MM.1S (cell line): ENCODE measurements around the gene SBF1.

ENCODE experiments used
- DNase-seq: peaks from one replicate; pipeline ENCODE4 v3.0.0-alpha.2; 2015
- H2AFZ ChIP-seq: fragments of 300-600 bp; sonication (generic); 2 replicates; pipeline ENCODE4 v1.6.0; 2016; ENCODE audit warnings: antibody characterized with exemption, low read length
- H3F3A ChIP-seq: fragments of 300-600 bp; sonication (generic); 2 replicates; pipeline ENCODE4 v1.6.1; 2016; ENCODE audit warnings: mild to moderate bottlenecking, antibody characterized with exemption, low read length, moderate library complexity, mixed read lengths; ENCODE audit not compliant: insufficient read depth
- H3K27ac ChIP-seq: fragments of 300-600 bp; sonication (generic); 2 replicates; pipeline ENCODE4 v1.5.1; 2016; ENCODE audit warnings: mild to moderate bottlenecking, low read length
- H3K27me3 ChIP-seq: fragments of 300-600 bp; sonication (generic); replicated peaks from 2 replicates; pipeline ENCODE4 v1.6.0; 2016; ENCODE audit warnings: low read length; ENCODE audit not compliant: insufficient read depth
- H3K36me3 ChIP-seq: fragments of 300-600 bp; sonication (generic); replicated peaks from 2 replicates; pipeline ENCODE4 v1.6.1; 2016; ENCODE audit warnings: mild to moderate bottlenecking, low read length, mixed read lengths; ENCODE audit not compliant: insufficient read depth
- H3K4me1 ChIP-seq: fragments of 300-600 bp; sonication (generic); 2 replicates; pipeline ENCODE4 v1.6.1; 2016; ENCODE audit warnings: low read length, mixed read lengths
- H3K4me2 ChIP-seq: fragments of 300-600 bp; sonication (generic); 2 replicates; pipeline ENCODE4 v1.6.0; 2016; ENCODE audit warnings: low read depth, low read length
- H3K4me3 ChIP-seq: fragments of 300-600 bp; sonication (generic); 2 replicates; pipeline ENCODE4 v1.5.1; 2016; ENCODE audit warnings: low read length, mixed read lengths
- H3K79me2 ChIP-seq: fragments of 300-600 bp; sonication (generic); 2 replicates; pipeline ENCODE4 v1.6.1; 2016; ENCODE audit warnings: mixed run types, low read length, mixed read lengths
- H3K9ac ChIP-seq: fragments of 300-600 bp; sonication (generic); 2 replicates; pipeline ENCODE4 v1.6.1; 2016; ENCODE audit warnings: low read length, mixed read lengths
- H3K9me2 ChIP-seq: fragments of 300-600 bp; sonication (generic); replicated peaks from 2 replicates; pipeline ENCODE4 v1.6.1; 2016; ENCODE audit warnings: mild to moderate bottlenecking, low read length, mixed read lengths; ENCODE audit not compliant: insufficient read depth
- H3K9me3 ChIP-seq: fragments of 300-600 bp; sonication (generic); replicated peaks from 2 replicates; pipeline ENCODE4 v1.6.1; 2016; ENCODE audit warnings: mild to moderate bottlenecking, low read length, mixed read lengths; ENCODE audit not compliant: insufficient read depth
- H4K20me1 ChIP-seq: fragments of 300-600 bp; sonication (generic); 2 replicates; pipeline ENCODE4 v1.6.1; 2016; ENCODE audit warnings: mild to moderate bottlenecking, low read length, moderate library complexity, mixed read lengths; ENCODE audit not compliant: insufficient read depth
- CTCF ChIP-seq: fragments of 300-600 bp; sonication (generic); IDR thresholded peaks from 2 replicates; pipeline ENCODE4 v1.5.1; 2016; ENCODE audit warnings: antibody characterized with exemption, low read length, mixed read lengths
- EZH2 ChIP-seq: fragments of 300-600 bp; sonication (generic); optimal IDR thresholded peaks from 2 replicates; pipeline ENCODE3; 2017; ENCODE audit warnings: low read depth, mild to moderate bottlenecking, antibody characterized with exemption, low read length, mixed read lengths
- EZH2phosphoT487 ChIP-seq: fragments of 300-600 bp; sonication (generic); IDR thresholded peaks from 2 replicates; pipeline ENCODE4 v1.6.1; 2018; ENCODE audit warnings: antibody characterized with exemption, low read length

The SBF1 gene

GRCh38 chr22:50474710-50475651 is at the start of gene SBF1:
TSS of gene SBF1 (minus strand) at chr22:50475035. CDS start at chr22:50474840, 195 bp downstream.
- peaks cover 47% of the 10 kb centered on the region for H3K79me2 ChIP-seq
- H3F3A ChIP-seq = peaks cover 13% of the 10 kb centered on the region
- no peaks in the 10 kb centered on the region for H3K9me2 ChIP-seq
- H3K27ac ChIP-seq = peak within 1 kb of the TSS; percentile 16; the same call in 1 of the 2 replicates
- H2AFZ ChIP-seq = peak within 1 kb of the TSS; percentile 84
- peak; percentile 93 for DNase-seq
- no peaks in the 10 kb centered on the region for H3K36me3 ChIP-seq
- no peaks in the 10 kb centered on the region for H3K9me3 ChIP-seq
- TF ChIP-seq EZH2 = no peak
- TF ChIP-seq EZH2phosphoT487 = no peak
- no peak for TF ChIP-seq CTCF
- H3K9ac ChIP-seq = peak within 1 kb of the TSS; percentile 68
- peaks cover 9% of the 10 kb centered on the region for H3K27me3 ChIP-seq
- peaks cover 41% of the 10 kb centered on the region for H3K4me1 ChIP-seq
- H4K20me1 ChIP-seq = peaks cover 4% of the 10 kb centered on the region; the same call in 1 of the 2 replicates
- H3K4me2 ChIP-seq = peak within 1 kb of the TSS; percentile 88
- peak within 1 kb of the TSS; percentile 92 for H3K4me3 ChIP-seq

GRCh38 chr22:50523806-50524675 is 49.2 kb upstream of the SBF1 start:
- Histone ChIP-seq H3K9me3 (no peaks in the 10 kb centered on the region), H4K20me1 (no peaks in the 10 kb centered on the region), H3K27me3 (no peaks in the 10 kb centered on the region), H3K4me2 (peak overlapping the region; percentile 90), H3K9me2 (no peaks in the 10 kb centered on the region), H2AFZ (no peak overlapping the region), H3K9ac (peak overlapping the region; percentile 92), H3K4me3 (peak overlapping the region; percentile 88), H3K79me2 (peaks cover 39% of the 10 kb centered on the region), H3F3A (peaks cover 26% of the 10 kb centered on the region), H3K27ac (peak overlapping the region; percentile 87; the same call in 1 of the 2 replicates), H3K36me3 (no peaks in the 10 kb centered on the region), H3K4me1 (peaks cover 18% of the 10 kb centered on the region)
- TF ChIP-seq CTCF = no peak
- TF ChIP-seq EZH2phosphoT487 = no peak
- no peak for TF ChIP-seq EZH2
- peak; percentile 36 for DNase-seq

GRCh38 chr22:50523458-50523805 is 48.6 kb upstream of the SBF1 start:
- Histone ChIP-seq H3F3A (peaks cover 23% of the 10 kb centered on the region), H3K4me3 (no peak overlapping the region), H3K36me3 (no peaks in the 10 kb centered on the region), H3K4me1 (peaks cover 18% of the 10 kb centered on the region), H3K9ac (no peak overlapping the region), H4K20me1 (no peaks in the 10 kb centered on the region), H3K9me2 (no peaks in the 10 kb centered on the region), H3K79me2 (peaks cover 41% of the 10 kb centered on the region), H3K9me3 (no peaks in the 10 kb centered on the region), H3K4me2 (peak overlapping the region; percentile 90; the same call in 1 of the 2 replicates), H3K27me3 (no peaks in the 10 kb centered on the region), H3K27ac (no peak overlapping the region), H2AFZ (no peak overlapping the region)
- DNase-seq = no peak
- TF ChIP-seq EZH2 (no peak), EZH2phosphoT487 (no peak), CTCF (no peak)
